SH-SY5Y (cell line): ENCODE results near the gene ADGRB2.

Experiments
- GATA2 ChIP-seq: IDR thresholded peaks from 2 replicates; pipeline ENCODE4 v1.6.1; 2011; ENCODE audit warnings: mild to moderate bottlenecking, low read depth, low read length
- GATA3 ChIP-seq: IDR thresholded peaks from 2 replicates; pipeline ENCODE4 v1.6.1; 2011; ENCODE audit warnings: low read depth, mild to moderate bottlenecking, low read length, moderate library complexity

DNA sequence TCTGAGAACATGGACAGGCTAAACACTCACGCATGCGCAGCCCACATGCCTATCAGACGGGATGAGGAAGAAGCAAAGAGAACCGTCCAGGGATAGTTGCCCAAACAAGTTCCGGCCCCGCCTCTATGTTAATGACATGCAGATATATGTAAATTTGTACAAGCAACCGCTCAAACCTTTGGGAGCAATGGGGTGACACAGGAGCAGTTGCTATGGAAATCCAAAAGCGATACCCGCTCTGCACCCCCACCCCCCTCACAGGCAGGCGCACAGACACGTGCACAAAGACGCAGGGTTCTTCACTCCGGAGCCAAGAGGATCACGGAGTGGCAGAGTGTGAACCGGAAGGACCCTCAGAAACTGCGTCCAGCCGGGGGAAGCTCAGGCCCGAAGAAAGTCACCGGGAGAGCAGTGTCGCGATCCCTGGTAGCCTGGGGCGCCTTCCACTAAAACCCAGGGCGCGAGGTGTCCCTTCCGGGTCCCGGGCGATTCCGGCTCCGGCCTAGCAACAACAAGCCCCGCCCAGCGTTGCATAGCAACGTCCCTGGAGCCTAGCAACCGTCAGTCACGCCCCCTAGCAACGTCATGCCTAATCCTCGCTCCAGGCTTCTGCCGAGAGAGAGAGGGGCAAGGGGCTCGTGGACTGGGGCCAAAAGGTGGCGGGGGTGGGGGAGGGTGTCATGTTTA is 24.1 kb upstream of the ADGRB2 start:
- TF ChIP-seq GATA2 = no peak
- no peak for TF ChIP-seq GATA3
